ENCODE measurements around the gene TMC1.
"Not testable (repeated sequence)": the region's sequence is repeated elsewhere in the genome, so short reads cannot be mapped to it uniquely, and the experiment has no call there.

Gene TMC1

GRCh38 chr9:72789885-72790284, 268.5 kb downstream of the TMC1 start:
- WGBS (ENCODE audit: insufficient coverage, insufficient read length), result no CpG with 5 or more reads among the region's 3 CpGs
- DNase-seq (ENCODE audit: low read depth, low spot score), result no peak
- no peaks in the 10 kb centered on the region for H3K4me1 ChIP-seq (ENCODE audit: control insufficient read depth, insufficient read depth, low read length)

GRCh38 chr9:72790989-72791388, 269.6 kb downstream of the TMC1 start:
- H3K27me3 ChIP-seq (ENCODE audit: control insufficient read depth, insufficient read depth, low read length), result no peaks in the 10 kb centered on the region
- no peaks in the 10 kb centered on the region for H3K36me3 ChIP-seq (ENCODE audit: control insufficient read depth, insufficient read depth, low read length)
- H3K27ac ChIP-seq (ENCODE audit: low read length), result no peak overlapping the region
- no peaks in the 10 kb centered on the region for H3K4me1 ChIP-seq (ENCODE audit: control insufficient read depth, insufficient read depth, low read length)
- no peak overlapping the region for H3K4me3 ChIP-seq (ENCODE audit: low read length)
- DNase-seq (ENCODE audit: low read depth, low spot score), result no peak
- no peaks in the 10 kb centered on the region for H3K9me3 ChIP-seq (ENCODE audit: control insufficient read depth, insufficient read depth, low read length)
- WGBS (ENCODE audit: insufficient coverage, insufficient read length), result no CpG with 5 or more reads among the region's 4 CpGs

More at GRCh38 chr9:72789885-72790284, 268.5 kb downstream of the TMC1 start:
- H3K27ac ChIP-seq (ENCODE audit: low read length), result no peak overlapping the region
- H3K36me3 ChIP-seq (ENCODE audit: control insufficient read depth, insufficient read depth, low read length), result no peaks in the 10 kb centered on the region
- H3K9me3 ChIP-seq (ENCODE audit: control insufficient read depth, insufficient read depth, low read length), result no peaks in the 10 kb centered on the region
- no peaks in the 10 kb centered on the region for H3K27me3 ChIP-seq (ENCODE audit: control insufficient read depth, insufficient read depth, low read length)
- H3K4me3 ChIP-seq (ENCODE audit: low read length), result no peak overlapping the region

GRCh38 chr9:72791436-72791835, 270.0 kb downstream of the TMC1 start:
- DNase-seq (ENCODE audit: low read depth, low spot score), result no peak
- no CpG with 5 or more reads among the region's 1 CpG for WGBS (ENCODE audit: insufficient coverage, insufficient read length)
- H3K36me3 ChIP-seq (ENCODE audit: control insufficient read depth, insufficient read depth, low read length), result no peaks in the 10 kb centered on the region
- no peaks in the 10 kb centered on the region for H3K27me3 ChIP-seq (ENCODE audit: control insufficient read depth, insufficient read depth, low read length)
- no peaks in the 10 kb centered on the region for H3K4me1 ChIP-seq (ENCODE audit: control insufficient read depth, insufficient read depth, low read length)
- H3K4me3 ChIP-seq (ENCODE audit: low read length), result no peak overlapping the region
- no peaks in the 10 kb centered on the region for H3K9me3 ChIP-seq (ENCODE audit: control insufficient read depth, insufficient read depth, low read length)
- no peak overlapping the region for H3K27ac ChIP-seq (ENCODE audit: low read length)

- Histone ChIP-seq H3K9me3 (ENCODE audit: control insufficient read depth, insufficient read depth, low read length) (no peaks in the 10 kb centered on the region), H3K27ac (ENCODE audit: low read length) (no peak overlapping the region), H3K4me1 (ENCODE audit: control insufficient read depth, insufficient read depth, low read length) (no peaks in the 10 kb centered on the region), H3K36me3 (ENCODE audit: control insufficient read depth, insufficient read depth, low read length) (no peaks in the 10 kb centered on the region), H3K27me3 (ENCODE audit: control insufficient read depth, insufficient read depth, low read length) (no peaks in the 10 kb centered on the region), H3K4me3 (ENCODE audit: low read length) (no peak overlapping the region)
- no CpG with 5 or more reads among the region's 1 CpG for WGBS (ENCODE audit: insufficient coverage, insufficient read length)
- no peak for DNase-seq (ENCODE audit: low read depth, low spot score)
These were observed 273.5 kb downstream of the TMC1 start for GRCh38 chr9:72794946-72795345.

- no peaks in the 10 kb centered on the region for H3K27me3 ChIP-seq (ENCODE audit: control insufficient read depth, insufficient read depth, low read length)
- H3K36me3 ChIP-seq (ENCODE audit: control insufficient read depth, insufficient read depth, low read length), result no peaks in the 10 kb centered on the region
- no peaks in the 10 kb centered on the region for H3K9me3 ChIP-seq (ENCODE audit: control insufficient read depth, insufficient read depth, low read length)
- H3K27ac ChIP-seq (ENCODE audit: low read length), result no peak overlapping the region
- no peak for DNase-seq (ENCODE audit: low read depth, low spot score)
- no CpG with 5 or more reads among the region's 5 CpGs for WGBS (ENCODE audit: insufficient coverage, insufficient read length)
- no peak overlapping the region for H3K4me3 ChIP-seq (ENCODE audit: low read length)
- H3K4me1 ChIP-seq (ENCODE audit: control insufficient read depth, insufficient read depth, low read length), result no peaks in the 10 kb centered on the region
These were observed 279.1 kb downstream of the TMC1 start for GRCh38 chr9:72800328-72800994.

GRCh38 chr9:72805238-72805637, 283.8 kb downstream of the TMC1 start:
- WGBS (ENCODE audit: insufficient coverage, insufficient read length), result no CpG with 5 or more reads among the region's 1 CpG
- Histone ChIP-seq H3K27me3 (ENCODE audit: control insufficient read depth, insufficient read depth, low read length) (no peaks in the 10 kb centered on the region), H3K4me3 (ENCODE audit: low read length) (no peak overlapping the region), H3K36me3 (ENCODE audit: control insufficient read depth, insufficient read depth, low read length) (no peaks in the 10 kb centered on the region), H3K27ac (ENCODE audit: low read length) (no peak overlapping the region), H3K9me3 (ENCODE audit: control insufficient read depth, insufficient read depth, low read length) (no peaks in the 10 kb centered on the region), H3K4me1 (ENCODE audit: control insufficient read depth, insufficient read depth, low read length) (no peaks in the 10 kb centered on the region)
- no peak for DNase-seq (ENCODE audit: low read depth, low spot score)

- WGBS (ENCODE audit: insufficient coverage, insufficient read length), result no CpG with 5 or more reads among the region's 35 CpGs
- not testable (repeated sequence) for H3K4me1 ChIP-seq (ENCODE audit: control insufficient read depth, insufficient read depth, low read length)
These were observed 285.0 kb downstream of the TMC1 start for GRCh38 chr9:72806313-72806809.

GRCh38 chr9:72807765-72808445, 286.5 kb downstream of the TMC1 start:
- no peaks in the 10 kb centered on the region for H3K36me3 ChIP-seq (ENCODE audit: control insufficient read depth, insufficient read depth, low read length)

More at GRCh38 chr9:72806313-72806809, 285.0 kb downstream of the TMC1 start:
- not testable (repeated sequence) for DNase-seq (ENCODE audit: low read depth, low spot score); H3K27me3 ChIP-seq (ENCODE audit: control insufficient read depth, insufficient read depth, low read length); H3K27ac ChIP-seq (ENCODE audit: low read length); H3K36me3 ChIP-seq (ENCODE audit: control insufficient read depth, insufficient read depth, low read length); H3K4me3 ChIP-seq (ENCODE audit: low read length); H3K9me3 ChIP-seq (ENCODE audit: control insufficient read depth, insufficient read depth, low read length)

GRCh38 chr9:72808446-72808768, 287.0 kb downstream of the TMC1 start:
- Histone ChIP-seq H3K27ac (ENCODE audit: low read length) (no peak overlapping the region), H3K36me3 (ENCODE audit: control insufficient read depth, insufficient read depth, low read length) (no peaks in the 10 kb centered on the region), H3K27me3 (ENCODE audit: control insufficient read depth, insufficient read depth, low read length) (no peaks in the 10 kb centered on the region), H3K4me1 (ENCODE audit: control insufficient read depth, insufficient read depth, low read length) (no peaks in the 10 kb centered on the region), H3K9me3 (ENCODE audit: control insufficient read depth, insufficient read depth, low read length) (no peaks in the 10 kb centered on the region), H3K4me3 (ENCODE audit: low read length) (no peak overlapping the region)
- DNase-seq (ENCODE audit: low read depth, low spot score), result no peak
- no CpG with 5 or more reads among the region's 2 CpGs for WGBS (ENCODE audit: insufficient coverage, insufficient read length)

More at GRCh38 chr9:72807765-72808445, 286.5 kb downstream of the TMC1 start:
- no peaks in the 10 kb centered on the region for H3K27me3 ChIP-seq (ENCODE audit: control insufficient read depth, insufficient read depth, low read length)
- H3K4me3 ChIP-seq (ENCODE audit: low read length), result no peak overlapping the region
- DNase-seq (ENCODE audit: low read depth, low spot score), result no peak
- WGBS (ENCODE audit: insufficient coverage, insufficient read length), result no CpG with 5 or more reads among the region's 2 CpGs
- no peak overlapping the region for H3K27ac ChIP-seq (ENCODE audit: low read length)
- no peaks in the 10 kb centered on the region for H3K9me3 ChIP-seq (ENCODE audit: control insufficient read depth, insufficient read depth, low read length)
- no peaks in the 10 kb centered on the region for H3K4me1 ChIP-seq (ENCODE audit: control insufficient read depth, insufficient read depth, low read length)

- WGBS (ENCODE audit: insufficient coverage, insufficient read length), result no CpG with 5 or more reads among the region's 3 CpGs
- no peak for DNase-seq (ENCODE audit: low read depth, low spot score)
These were observed 288.2 kb downstream of the TMC1 start for GRCh38 chr9:72809586-72809985.

More at GRCh38 chr9:72809586-72809985, 288.2 kb downstream of the TMC1 start:
- Histone ChIP-seq H3K27ac (ENCODE audit: low read length) (no peak overlapping the region), H3K4me3 (ENCODE audit: low read length) (no peak overlapping the region), H3K36me3 (ENCODE audit: control insufficient read depth, insufficient read depth, low read length) (no peaks in the 10 kb centered on the region), H3K27me3 (ENCODE audit: control insufficient read depth, insufficient read depth, low read length) (no peaks in the 10 kb centered on the region), H3K9me3 (ENCODE audit: control insufficient read depth, insufficient read depth, low read length) (no peaks in the 10 kb centered on the region), H3K4me1 (ENCODE audit: control insufficient read depth, insufficient read depth, low read length) (no peaks in the 10 kb centered on the region)
